IMR-90 (cell line): Measurements from ENCODE around the gene FXYD1. TPM values are rescaled to one million over a fixed set of nuclear protein-coding genes. Genes with fewer than 3 reads are reported as not detected.

Experiments used
- ATAC-seq: fragments of 200-7000 bp; cut with Tn5 transposase; 2 replicates; pipeline ENCODE4 v1.9.1; 2020; ENCODE audit warnings: low read depth, mild to moderate bottlenecking, moderate library complexity
- BruUV-seq: library from RNA; stranded (reverse); fragments of 400-500 nt; replicated peaks from 2 replicates; lab custom pipeline; 2021; lab: Mats Ljungman, UMichigan
- CTCF ChIA-PET: fragments of 300-600 bp; formaldehyde crosslinking; extraction: SDS; loops from one replicate; lab custom pipeline; 2021; ENCODE audit warnings: antibody characterized with exemption; lab: Yijun Ruan, JAX
- POLR2A ChIA-PET: fragments of 300-600 bp; sonication (Branson Sonifier 250); formaldehyde crosslinking; loops from one replicate; lab custom pipeline; 2022; ENCODE audit warnings: antibody characterized with exemption; ENCODE audit not compliant: unreplicated experiment; lab: Charles Lee
- DNase-seq: peaks from one replicate; pipeline ENCODE4 v3.0.0; 2013
- H2AFZ ChIP-seq: replicated peaks from 2 replicates; pipeline ENCODE3; 2013; ENCODE audit warnings: low read length, mild to moderate bottlenecking; ENCODE audit not compliant: poor library complexity
- H2AK5ac ChIP-seq: 2 replicates; pipeline ENCODE4 v1.6.1; 2013; ENCODE audit warnings: low read depth, low read length, inconsistent platforms
- H2AK9ac ChIP-seq: replicated peaks from 2 replicates; pipeline ENCODE3; 2013; ENCODE audit warnings: mild to moderate bottlenecking, low read depth, low read length, moderate library complexity; ENCODE audit not compliant: poor library complexity
- H2BK120ac ChIP-seq: 2 replicates; pipeline ENCODE4 v1.6.1; 2013; ENCODE audit warnings: low read depth, low read length, inconsistent platforms
- H2BK15ac ChIP-seq: 3 replicates; pipeline ENCODE4 v1.6.1; 2013; ENCODE audit warnings: low read depth, low read length, inconsistent platforms
- H2BK20ac ChIP-seq: 2 replicates; pipeline ENCODE4 v1.6.1; 2013; ENCODE audit warnings: low read depth, mild to moderate bottlenecking, inconsistent platforms, low read length, moderate library complexity
- H2BK5ac ChIP-seq: 2 replicates; pipeline ENCODE4 v1.6.1; 2013; ENCODE audit warnings: mild to moderate bottlenecking, low read depth, low read length, inconsistent platforms; ENCODE audit not compliant: poor library complexity, severe bottlenecking
- H3K14ac ChIP-seq: replicated peaks from 2 replicates; pipeline ENCODE4 v1.6.1; 2013; ENCODE audit warnings: low read depth, low read length, inconsistent platforms
- H3K18ac ChIP-seq: 2 replicates; pipeline ENCODE4 v1.6.1; 2013; ENCODE audit warnings: low read depth, low read length, control low read depth
- H3K23ac ChIP-seq: 2 replicates; pipeline ENCODE4 v1.6.1; 2013; ENCODE audit warnings: low read depth, low read length, inconsistent platforms
- H3K27ac ChIP-seq: 2 replicates; pipeline ENCODE4 v1.5.1; 2013; ENCODE audit warnings: mild to moderate bottlenecking, control low read depth, low read length; ENCODE audit not compliant: insufficient read depth
- H3K27me3 ChIP-seq: 2 replicates; pipeline ENCODE4 v1.6.1; 2013; ENCODE audit warnings: low read length; ENCODE audit not compliant: control insufficient read depth, insufficient read depth
- H3K36me3 ChIP-seq: 2 replicates; pipeline ENCODE4 v1.6.1; 2013; ENCODE audit warnings: low read length, mixed read lengths; ENCODE audit not compliant: control insufficient read depth, insufficient read depth
- H3K4ac ChIP-seq: 2 replicates; pipeline ENCODE4 v1.6.1; 2013; ENCODE audit warnings: low read depth, low read length, inconsistent platforms
- H3K4me1 ChIP-seq: 2 replicates; pipeline ENCODE4 v1.6.1; 2013; ENCODE audit warnings: low read length, mixed read lengths; ENCODE audit not compliant: control insufficient read depth, insufficient read depth
- H3K4me2 ChIP-seq: 2 replicates; pipeline ENCODE4 v1.6.1; 2013; ENCODE audit warnings: low read depth, mild to moderate bottlenecking, control low read depth, low read length, moderate library complexity
- H3K4me3 ChIP-seq: 2 replicates; pipeline ENCODE4 v1.5.1; 2013; ENCODE audit warnings: low read depth, mild to moderate bottlenecking, control low read depth, low read length, moderate library complexity; ENCODE audit not compliant: insufficient read depth
- H3K56ac ChIP-seq: 2 replicates; pipeline ENCODE4 v1.6.1; 2013; ENCODE audit warnings: low read length, inconsistent platforms; ENCODE audit not compliant: insufficient read depth; ENCODE audit errors: extremely low read depth
- H3K79me1 ChIP-seq, 2 experiments: 2 replicates each; pipeline ENCODE4 v1.6.1; 2013; ENCODE audit warnings: low read length in 2 of 2, inconsistent platforms in 1 of 2, low read depth in 1 of 2
- H3K9ac ChIP-seq: 2 replicates; pipeline ENCODE4 v1.6.1; 2013; ENCODE audit warnings: low read depth, low read length, control low read depth
- H3K9me1 ChIP-seq: 2 replicates; pipeline ENCODE4 v1.6.1; 2013; ENCODE audit warnings: low read length, inconsistent platforms; ENCODE audit not compliant: insufficient read depth
- H3K9me3 ChIP-seq: 2 replicates; pipeline ENCODE4 v1.6.1; 2013; ENCODE audit warnings: low read length; ENCODE audit not compliant: control insufficient read depth, insufficient read depth
- H4K20me1 ChIP-seq: 2 replicates; pipeline ENCODE4 v1.6.1; 2013; ENCODE audit warnings: low read length, inconsistent platforms; ENCODE audit not compliant: insufficient read depth
- H4K5ac ChIP-seq: 2 replicates; pipeline ENCODE4 v1.6.1; 2013; ENCODE audit warnings: mild to moderate bottlenecking, low read depth, low read length, control low read depth
- H4K8ac ChIP-seq, 2 experiments: 2 replicates each; pipeline ENCODE4 v1.6.1; 2013; ENCODE audit warnings: low read depth in 2 of 2, low read length in 2 of 2, control low read depth in 1 of 2, inconsistent platforms in 1 of 2
- H4K91ac ChIP-seq: 2 replicates; pipeline ENCODE4 v1.6.1; 2013; ENCODE audit warnings: low read depth, low read length, inconsistent platforms; ENCODE audit not compliant: insufficient read depth
- CEBPB ChIP-seq: IDR thresholded peaks from 2 replicates; pipeline ENCODE4 v1.6.1; 2012; ENCODE audit warnings: low read depth, low read length, improper control_type of control experiment
- CHD1 ChIP-seq: IDR thresholded peaks from 2 replicates; pipeline ENCODE4 v1.6.1; 2012; ENCODE audit warnings: low read depth, low read length, improper control_type of control experiment
- FOS ChIP-seq: fragments of 150-350 bp; IDR thresholded peaks from 2 replicates; pipeline ENCODE4 v1.6.1; 2016; ENCODE audit warnings: low read depth, low read length
- MAFK ChIP-seq: IDR thresholded peaks from 2 replicates; pipeline ENCODE4 v1.6.1; 2012; ENCODE audit warnings: low read depth, low read length, improper control_type of control experiment
- NFE2L2 ChIP-seq: fragments of 150-350 bp; IDR thresholded peaks from 2 replicates; pipeline ENCODE4 v1.6.1; 2016; ENCODE audit warnings: low read depth, mild to moderate bottlenecking, low read length
- POLR2A ChIP-seq: IDR thresholded peaks from 2 replicates; pipeline ENCODE4 v1.6.1; 2012; ENCODE audit warnings: mild to moderate bottlenecking, low read depth, low read length
- RAD21 ChIP-seq: IDR thresholded peaks from 2 replicates; pipeline ENCODE4 v1.6.1; 2012; ENCODE audit warnings: low read length, improper control_type of control experiment
- RCOR1 ChIP-seq: IDR thresholded peaks from 2 replicates; pipeline ENCODE4 v1.6.1; 2012; ENCODE audit warnings: mild to moderate bottlenecking, low read length, improper control_type of control experiment; ENCODE audit not compliant: insufficient replicate concordance
- RFX5 ChIP-seq: IDR thresholded peaks from 2 replicates; pipeline ENCODE4 v1.8.0; 2012; ENCODE audit warnings: low read depth, mild to moderate bottlenecking, low read length, moderate library complexity
- SMC3 ChIP-seq: fragments of 150-350 bp; IDR thresholded peaks from 2 replicates; pipeline ENCODE4 v1.6.1; 2016; ENCODE audit warnings: low read depth, mild to moderate bottlenecking, antibody characterized with exemption, low read length, moderate library complexity
- WGBS, 2 experiments: methylation state at CpG; one replicate each; pipeline versions ENCODE4 v1.1.5 to v1.1.7; 2013; ENCODE audit warnings: missing lambda C conversion rate in 2 of 2; ENCODE audit not compliant: insufficient read length in 1 of 2; ENCODE audit errors: extremely low coverage in 2 of 2; 5-methylcytosine and 5-hydroxymethylcytosine counted together
- dilution Hi-C: fragments of 300-500 bp; cut with HindIII; formaldehyde crosslinking; loops from one replicate; pipeline ENCODE4 v1.14.3; 2018; ENCODE audit warnings: low sequenced_read_pairs; ENCODE audit not compliant: unreplicated experiment
- in situ Hi-C: fragments of 300-500 bp; cut with MboI; formaldehyde crosslinking; loops from 3 replicates; pipeline ENCODE4 v1.14.3; 2019; ENCODE audit warnings: low sequenced_read_pairs, inconsistent platforms, mixed read lengths
- intact Hi-C: fragments of 100-400 bp; cut with micrococcal nuclease; formaldehyde crosslinking; loops from 2 replicates; pipeline ENCODE4 v1.10.0; 2022
- polyA plus RNA-seq, 3 experiments: library from polyadenylated mRNA; depleted of rRNA; stranded (reverse); fragments of >200 nt; gene quantifications; 2 replicates each; pipeline ENCODE4 v1.2.3, GENCODE V29; 2012; ENCODE audit warnings: low replicate concordance in 1 of 3
- total RNA-seq: library from RNA; depleted of rRNA; stranded (reverse); fragments of >200 nt; gene quantifications from 2 replicates; pipeline ENCODE4 v1.2.3, GENCODE V29; 2012
- TF ChIP-seq, protein P1 (sequence below): conservative IDR thresholded peaks from 2 replicates; pipeline ENCODE4 v1.5.1; 2012; ENCODE audit warnings: mild to moderate bottlenecking, low read depth, low read length, improper control_type of control experiment
- TF ChIP-seq, protein P2 (sequence below): fragments of 150-350 bp; IDR thresholded peaks from 2 replicates; pipeline ENCODE4 v1.6.1; 2017; ENCODE audit warnings: mild to moderate bottlenecking, antibody characterized with exemption, low read length, low read depth
- TF ChIP-seq, protein P3 (sequence below): fragments of 150-350 bp; IDR thresholded peaks from 2 replicates; pipeline ENCODE4 v1.6.1; 2016; ENCODE audit warnings: low read depth, mild to moderate bottlenecking, low read length, moderate library complexity, borderline replicate concordance

The FXYD1 gene
- total and polyA plus RNA-seq, 2 of the 4 experiments (the other 2 are of a cell fraction) = 0.18 to 3.9 TPM

DNA sequence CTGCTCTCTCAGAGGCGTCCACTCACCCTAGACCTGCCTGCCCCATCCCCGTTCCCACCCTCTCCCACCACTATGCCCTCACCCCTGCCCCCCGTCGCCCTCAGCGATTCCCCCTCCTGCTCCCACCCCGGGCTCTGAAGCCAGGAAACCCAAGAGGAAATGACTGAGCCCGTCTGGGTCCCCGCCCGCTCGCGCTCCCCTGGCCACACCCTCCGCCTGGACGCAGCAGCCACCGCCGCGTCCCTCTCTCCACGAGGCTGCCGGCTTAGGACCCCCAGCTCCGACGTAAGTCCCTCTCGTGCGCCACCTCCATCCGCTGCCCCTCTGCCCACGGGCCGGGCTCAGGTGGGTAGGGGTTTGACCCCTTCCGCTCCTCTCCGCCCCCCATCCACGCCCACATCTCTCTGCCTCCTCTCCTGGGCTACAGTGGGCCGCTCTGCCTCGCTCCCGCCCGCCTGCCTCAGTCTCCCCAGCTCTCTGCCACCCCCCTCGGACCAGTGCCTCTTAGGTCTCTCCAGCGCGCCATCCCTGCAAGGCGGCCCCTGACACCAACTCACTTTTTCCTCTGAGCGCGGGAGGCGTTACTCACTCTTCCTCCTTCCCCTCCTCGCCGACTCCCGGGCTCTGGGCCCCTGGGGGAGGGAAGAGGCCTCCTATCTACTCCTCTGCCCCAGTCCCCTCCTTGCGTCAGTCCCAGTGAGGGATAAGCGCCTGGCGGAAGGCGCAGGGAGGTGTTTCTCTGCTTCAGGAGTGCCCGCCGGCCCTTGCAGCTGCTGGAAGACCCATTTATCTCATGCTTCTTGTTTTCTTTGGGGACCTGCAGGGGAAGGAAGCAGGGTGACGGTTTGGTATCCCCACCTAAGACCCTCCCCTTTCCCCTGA is 16.1 kb downstream of the FXYD1 start, which contains the start of gene FXYD5:
FXYD5 (plus strand) TSS at position 211 of the 882 bp plus-strand sequence. CDS start 816 bp downstream, outside the sequence.
- Histone ChIP-seq H2BK20ac (peak within 1 kb of the TSS; percentile 16; the same call in 1 of the 2 replicates), H3K23ac (peak within 1 kb of the TSS; percentile 90), H2AK9ac (peak within 1 kb of the TSS; percentile 99), H2AK5ac (peak within 1 kb of the TSS; percentile 90), H3K18ac (peak within 1 kb of the TSS; percentile 21), H4K8ac (peak within 1 kb of the TSS; percentile 75 to 97), H3K56ac (peak within 1 kb of the TSS; percentile 69; the same call in 1 of the 2 replicates), H3K79me1 (peaks cover 8 to 42% of the 10 kb centered on the region in 2 experiments; a peak in 2 of 4 replicates), H2AFZ (peak within 1 kb of the TSS; percentile 100), H3K9ac (peak within 1 kb of the TSS; percentile 83), H3K27me3 (no peaks in the 10 kb centered on the region), H3K36me3 (peaks cover 19% of the 10 kb centered on the region), H3K14ac (peak within 1 kb of the TSS; percentile 91), H2BK120ac (peak within 1 kb of the TSS; percentile 65), H3K9me3 (no peaks in the 10 kb centered on the region), H3K4ac (peak within 1 kb of the TSS; percentile 87), H2BK15ac (peak within 1 kb of the TSS; percentile 52; the same call in 1 of the 3 replicates), H4K20me1 (0 out of 2 replicates have a peak, but pooled peaks cover 2% of the 10 kb centered on the region), H3K4me3 (peak within 1 kb of the TSS; percentile 79), H3K4me2 (peak within 1 kb of the TSS; percentile 85), H2BK5ac (peak within 1 kb of the TSS; percentile 84), H3K9me1 (peaks cover 12% of the 10 kb centered on the region; the same call in 1 of the 2 replicates), H4K91ac (peak within 1 kb of the TSS; percentile 95), H3K4me1 (peaks cover 9% of the 10 kb centered on the region), H4K5ac (peak within 1 kb of the TSS; percentile 45), H3K27ac (peak within 1 kb of the TSS; percentile 75)
- BruUV-seq = no TSS peak
- 0% methylated on average over 6 of the region's 49 CpGs; no CpG with 5 or more reads in 1 of the 2 experiments for WGBS, 2 experiments
- in situ Hi-C loops = no loop called here
- intact Hi-C loops = no loop called here
- dilution Hi-C loops = no loop called here
- ChIA-PET POLR2A (interaction anchor here (0.6 kb wide), 1 partner anchor 57 kb away, joined by 6 read pairs; no protein-coding TSS in a partner anchor), CTCF (interaction anchor here (0.5 to 0.9 kb wide), 4 partner anchors 70 to 244 kb away, joined by 3 read pairs; no protein-coding TSS in a partner anchor)
- DNase-seq (peak; percentile 80), ATAC-seq (peak; percentile 85)
- no peak for TF ChIP-seq CHD1
- no peak for TF ChIP-seq RCOR1
- TF ChIP-seq POLR2A = peak; percentile 67
- TF ChIP-seq, protein P1, sequence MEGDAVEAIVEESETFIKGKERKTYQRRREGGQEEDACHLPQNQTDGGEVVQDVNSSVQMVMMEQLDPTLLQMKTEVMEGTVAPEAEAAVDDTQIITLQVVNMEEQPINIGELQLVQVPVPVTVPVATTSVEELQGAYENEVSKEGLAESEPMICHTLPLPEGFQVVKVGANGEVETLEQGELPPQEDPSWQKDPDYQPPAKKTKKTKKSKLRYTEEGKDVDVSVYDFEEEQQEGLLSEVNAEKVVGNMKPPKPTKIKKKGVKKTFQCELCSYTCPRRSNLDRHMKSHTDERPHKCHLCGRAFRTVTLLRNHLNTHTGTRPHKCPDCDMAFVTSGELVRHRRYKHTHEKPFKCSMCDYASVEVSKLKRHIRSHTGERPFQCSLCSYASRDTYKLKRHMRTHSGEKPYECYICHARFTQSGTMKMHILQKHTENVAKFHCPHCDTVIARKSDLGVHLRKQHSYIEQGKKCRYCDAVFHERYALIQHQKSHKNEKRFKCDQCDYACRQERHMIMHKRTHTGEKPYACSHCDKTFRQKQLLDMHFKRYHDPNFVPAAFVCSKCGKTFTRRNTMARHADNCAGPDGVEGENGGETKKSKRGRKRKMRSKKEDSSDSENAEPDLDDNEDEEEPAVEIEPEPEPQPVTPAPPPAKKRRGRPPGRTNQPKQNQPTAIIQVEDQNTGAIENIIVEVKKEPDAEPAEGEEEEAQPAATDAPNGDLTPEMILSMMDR = no peak
- no peak for TF ChIP-seq RFX5
- no peak for TF ChIP-seq MAFK
- TF ChIP-seq RAD21 = peak; percentile 9; the same call in 1 of the 2 replicates
- TF ChIP-seq FOS = no peak
- TF ChIP-seq SMC3 = no peak
- TF ChIP-seq, protein P2, sequence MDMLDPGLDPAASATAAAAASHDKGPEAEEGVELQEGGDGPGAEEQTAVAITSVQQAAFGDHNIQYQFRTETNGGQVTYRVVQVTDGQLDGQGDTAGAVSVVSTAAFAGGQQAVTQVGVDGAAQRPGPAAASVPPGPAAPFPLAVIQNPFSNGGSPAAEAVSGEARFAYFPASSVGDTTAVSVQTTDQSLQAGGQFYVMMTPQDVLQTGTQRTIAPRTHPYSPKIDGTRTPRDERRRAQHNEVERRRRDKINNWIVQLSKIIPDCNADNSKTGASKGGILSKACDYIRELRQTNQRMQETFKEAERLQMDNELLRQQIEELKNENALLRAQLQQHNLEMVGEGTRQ = no peak
- no peak for TF ChIP-seq NFE2L2
- TF ChIP-seq CEBPB = peak; percentile 65
- TF ChIP-seq, protein P3, sequence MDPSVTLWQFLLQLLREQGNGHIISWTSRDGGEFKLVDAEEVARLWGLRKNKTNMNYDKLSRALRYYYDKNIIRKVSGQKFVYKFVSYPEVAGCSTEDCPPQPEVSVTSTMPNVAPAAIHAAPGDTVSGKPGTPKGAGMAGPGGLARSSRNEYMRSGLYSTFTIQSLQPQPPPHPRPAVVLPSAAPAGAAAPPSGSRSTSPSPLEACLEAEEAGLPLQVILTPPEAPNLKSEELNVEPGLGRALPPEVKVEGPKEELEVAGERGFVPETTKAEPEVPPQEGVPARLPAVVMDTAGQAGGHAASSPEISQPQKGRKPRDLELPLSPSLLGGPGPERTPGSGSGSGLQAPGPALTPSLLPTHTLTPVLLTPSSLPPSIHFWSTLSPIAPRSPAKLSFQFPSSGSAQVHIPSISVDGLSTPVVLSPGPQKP = no peak
